Measurements from ENCODE around the gene SPOCK1. TPM values are rescaled to one million over a fixed set of nuclear protein-coding genes. Genes with fewer than 3 reads are reported as not detected.

Gene SPOCK1
- total RNA-seq, 1 experiment from 2014 or later = 0.27 TPM

- no peak for TF ChIP-seq CTCF (IDR thresholded peaks at IDR 0.05 in 2 of 3, conservative IDR thresholded peaks at IDR 0.05 in 1 of 3; ENCODE audit: borderline replicate concordance in 1 of 3, insufficient read depth in 1 of 3, low read depth in 2 of 3, low read length in 2 of 3)
- no peak for TF ChIP-seq POLR2A (IDR thresholded peaks at IDR 0.05; ENCODE audit: borderline replicate concordance, extremely low read depth, insufficient read depth, insufficient read length)
- no peak for TF ChIP-seq SRF (IDR thresholded peaks at IDR 0.05; ENCODE audit: low read depth)
- TF ChIP-seq YY1 (IDR thresholded peaks at IDR 0.05; ENCODE audit: extremely low read depth, insufficient replicate concordance, low read depth, low read length) = no peak
- no peak for TF ChIP-seq TCF7L2 (IDR thresholded peaks at IDR 0.05; ENCODE audit: borderline replicate concordance, extremely low read depth, insufficient read depth, insufficient read length)
- TF ChIP-seq ATF3 (IDR thresholded peaks at IDR 0.05) = no peak
- no peak for TF ChIP-seq REST (IDR thresholded peaks at IDR 0.05; ENCODE audit: low read depth)
- TF ChIP-seq SP1 (IDR thresholded peaks at IDR 0.05; ENCODE audit: low read depth) = no peak
- no peak for TF ChIP-seq ZBTB33 (IDR thresholded peaks at IDR 0.05; ENCODE audit: extremely low read depth, insufficient replicate concordance, low read length)
- no peak for TF ChIP-seq SIN3A (IDR thresholded peaks at IDR 0.05; ENCODE audit: low read depth)
- TF ChIP-seq CBX3 (IDR thresholded peaks at IDR 0.05; ENCODE audit: low read depth) = no peak
- no peak for TF ChIP-seq ZNF274 (IDR thresholded peaks at IDR 0.05; ENCODE audit: low read depth, low read length)
- no peak for TF ChIP-seq MAX (IDR thresholded peaks at IDR 0.05)
- TF ChIP-seq RAD21 (IDR thresholded peaks at IDR 0.05; ENCODE audit: low read depth) = no peak
- no peak for TF ChIP-seq EGR1 (IDR thresholded peaks at IDR 0.05; ENCODE audit: low read depth)
- H3K4me1 ChIP-seq (ENCODE audit: control insufficient read depth in 1 of 2, insufficient read depth in 2 of 2, low read length in 2 of 2) = no peaks in the 10 kb centered on the region
- intact Hi-C loops (cut with micrococcal nuclease) = no loop called here
- peaks cover 4% of the 10 kb centered on the region; the same call in 1 of the 2 replicates for H3K27me3 ChIP-seq (ENCODE audit: insufficient read depth, low read length)
- H2AFZ ChIP-seq (ENCODE audit: low read depth, low read length, poor library complexity, severe bottlenecking) = no peak overlapping the region
- no peak overlapping the region for H3K27ac ChIP-seq (ENCODE audit: low read depth, low read length)
- POLR2A ChIA-PET = no interaction called here
- ATAC-seq = no peak
- BruUV-seq (replicated peaks) = no TSS peak
- H3K4me3 ChIP-seq (replicated peaks in 1 of 2; ENCODE audit: low read depth in 1 of 2, low read length in 2 of 2) = no peak overlapping the region
- CTCF ChIA-PET = no interaction called here
- no peaks in the 10 kb centered on the region for H4K20me1 ChIP-seq (ENCODE audit: insufficient read depth)
- RAD21 ChIA-PET (ENCODE audit: low non-redundant PET in 1 of 2, low total read pairs in 2 of 2, uncharacterized antibody in 2 of 2, unreplicated experiment in 2 of 2) = no interaction called here
- DNase-seq (ENCODE audit: low read depth, low spot score) = no peak
- H3K4me2 ChIP-seq (ENCODE audit: low read length) = no peak overlapping the region
- no peak overlapping the region for H3K9ac ChIP-seq (ENCODE audit: low read length)
- H3K9me2 ChIP-seq (ENCODE audit: insufficient read depth) = no peaks in the 10 kb centered on the region
- no peaks in the 10 kb centered on the region for H3K9me3 ChIP-seq (ENCODE audit: control insufficient read depth in 1 of 2, insufficient read depth in 1 of 2, low read depth in 1 of 2, low read length in 2 of 2)
- H3K36me3 ChIP-seq (ENCODE audit: control insufficient read depth in 1 of 2, insufficient read depth in 2 of 2, low read length in 2 of 2) = no peaks in the 10 kb centered on the region
- H3K79me2 ChIP-seq (ENCODE audit: insufficient read depth, low read length) = no peaks in the 10 kb centered on the region
These were observed 10.2 kb downstream of the SPOCK1 start for GRCh38 chr5:137488974-137489373.

Data from HCT116 (cell line).